Body of pancreas (tissue), 4 donors: ENCODE results near the gene GRIK3. TPM values are rescaled to one million over a fixed set of nuclear protein-coding genes. Genes with fewer than 3 reads are reported as not detected.

Experiments used
- ATAC-seq: fragments of 150-250 bp; one replicate; pipeline ENCODE4 v1.9.1; 2016
- DNase-seq, 4 donors: peaks; one replicate each; pipeline ENCODE4 v3.0.0-alpha.2; 2019
- H3K27ac ChIP-seq, 4 donors: fragments of 200-600 bp; sonication (generic); 1 replicate in 3 of 4; 2 replicates in 1 of 4; pipeline versions ENCODE4 v1.5.1 to v1.6.1; 2016 to 2019; ENCODE audit warnings: mild to moderate bottlenecking in 1 of 4, mixed read lengths in 1 of 4, moderate library complexity in 1 of 4
- H3K27me3 ChIP-seq, 2 donors: fragments of 200-600 bp; sonication (generic); one replicate each; pipeline ENCODE4 v1.6.0; 2016; ENCODE audit warnings: mild to moderate bottlenecking in 1 of 2
- H3K36me3 ChIP-seq, 2 donors: fragments of 200-600 bp; sonication (generic); replicated peaks in 1 of 2; 2 replicates each; pipeline ENCODE4 v1.5.1; 2016; ENCODE audit warnings: low read depth in 2 of 2; ENCODE audit not compliant: insufficient read depth in 1 of 2
- H3K4me1 ChIP-seq: fragments of 200-600 bp; sonication (generic); one replicate; pipeline ENCODE4 v1.6.0; 2016
- H3K4me3 ChIP-seq, 2 donors: fragments of 200-600 bp; sonication (generic); 1 replicate in 1 of 2; 2 replicates in 1 of 2; pipeline ENCODE4 v1.5.1; 2016 to 2019
- H3K9me3 ChIP-seq, 3 donors: fragments of 200-600 bp; sonication (generic); 1 replicate in 2 of 3; 2 replicates in 1 of 3; pipeline ENCODE4 v1.5.1; 2016
- CTCF ChIP-seq, 7 experiments: fragments of 450-650 bp in 4 of 7; fragments of 200-600 bp in 3 of 7; sonication (generic) in 3 of 7; IDR thresholded peaks; one replicate each; pipeline ENCODE4 v1.5.1; 2016 to 2019; ENCODE audit warnings: antibody characterized with exemption in 7 of 7
- POLR2A ChIP-seq, 3 donors: fragments of 450-650 bp; IDR thresholded peaks; one replicate each; pipeline ENCODE4 v1.6.1; 2016; ENCODE audit warnings: antibody characterized with exemption in 3 of 3, mild to moderate bottlenecking in 2 of 3
- WGBS, 2 donors: methylation state at CpG; one replicate each; pipeline ENCODE4 v1.1.5; 2017; 5-methylcytosine and 5-hydroxymethylcytosine counted together
- intact Hi-C: fragments of 100-400 bp; cut with DNase I; formaldehyde crosslinking; loops from one replicate; pipeline ENCODE4 v1.15.1; 2023
- total RNA-seq, 2 donors: library from RNA; depleted of rRNA; stranded (reverse); fragments of >200 nt; gene quantifications; one replicate each; pipeline ENCODE4 v1.1.0, GENCODE V29; 2016

GRIK3 gene
- total RNA-seq, 2 donors from 2014 or later, result under 0.01 to 0.99 TPM

GRCh38 chr1:36874271-36875060 is 159.8 kb downstream of the GRIK3 start:
- Histone ChIP-seq H3K9me3 (no peaks in the 10 kb centered on the region), H3K27ac (no peak overlapping the region), H3K36me3 (no peaks in the 10 kb centered on the region), H3K27me3 (no peaks in the 10 kb centered on the region), H3K4me3 (no peak overlapping the region), H3K4me1 (no peaks in the 10 kb centered on the region)
- peak in 1 of 4 donors; percentile 3 for DNase-seq
- WGBS, 2 donors, result 43 to 46% methylated on average over 5 to 6 of the region's 6 CpGs
- intact Hi-C loops, result no loop called here
- no peak for TF ChIP-seq CTCF (IDR thresholded peaks at IDR 0.05)
- no peak for TF ChIP-seq POLR2A (IDR thresholded peaks at IDR 0.05)
- no peak for ATAC-seq

GRCh38 chr1:36872858-36873257 is 161.5 kb downstream of the GRIK3 start:
- DNase-seq (peak in 1 of 4 donors; percentile 1), ATAC-seq (no peak)
- 47 to 61% methylated on average over 3 of the region's 3 CpGs for WGBS, 2 donors
- no peak for TF ChIP-seq CTCF (IDR thresholded peaks at IDR 0.05)
- no peak for TF ChIP-seq POLR2A (IDR thresholded peaks at IDR 0.05)
- no peaks in the 10 kb centered on the region for H3K9me3 ChIP-seq
- no peaks in the 10 kb centered on the region for H3K36me3 ChIP-seq
- no peaks in the 10 kb centered on the region for H3K27me3 ChIP-seq
- H3K4me3 ChIP-seq, result no peak overlapping the region
- intact Hi-C loops, result no loop called here
- no peak overlapping the region for H3K27ac ChIP-seq
- H3K4me1 ChIP-seq, result no peaks in the 10 kb centered on the region

- DNase-seq (no peak), ATAC-seq (no peak)
- intact Hi-C loops, result no loop called here
- Histone ChIP-seq H3K9me3 (no peaks in the 10 kb centered on the region), H3K27ac (no peak overlapping the region), H3K4me3 (no peak overlapping the region), H3K27me3 (no peaks in the 10 kb centered on the region), H3K4me1 (no peaks in the 10 kb centered on the region), H3K36me3 (no peaks in the 10 kb centered on the region)
- TF ChIP-seq POLR2A (IDR thresholded peaks at IDR 0.05) (no peak), CTCF (IDR thresholded peaks at IDR 0.05) (no peak)
- 74 to 80% methylated on average over 18 to 22 of the region's 22 CpGs for WGBS, 2 donors
Measured at GRCh38 chr1:36872126-36872754, 162.1 kb downstream of the GRIK3 start.

- no peak for TF ChIP-seq POLR2A (IDR thresholded peaks at IDR 0.05)
- no peak for TF ChIP-seq CTCF (IDR thresholded peaks at IDR 0.05)
- Histone ChIP-seq H3K36me3 (no peaks in the 10 kb centered on the region), H3K27me3 (no peaks in the 10 kb centered on the region), H3K9me3 (no peaks in the 10 kb centered on the region), H3K4me3 (no peak overlapping the region), H3K4me1 (no peaks in the 10 kb centered on the region), H3K27ac (no peak overlapping the region)
- DNase-seq (no peak), ATAC-seq (no peak)
- WGBS, 2 donors, result 49 to 58% methylated on average over 17 to 21 of the region's 21 CpGs
- intact Hi-C loops, result no loop called here
Measured at GRCh38 chr1:36871146-36871971, 163.0 kb downstream of the GRIK3 start.
